ENCODE data around the gene NRG2.

NRG2 gene

GRCh38 chr5:140005145-140005591 is 37.9 kb downstream of the NRG2 start:
- DNase-seq = no peak

DNA sequence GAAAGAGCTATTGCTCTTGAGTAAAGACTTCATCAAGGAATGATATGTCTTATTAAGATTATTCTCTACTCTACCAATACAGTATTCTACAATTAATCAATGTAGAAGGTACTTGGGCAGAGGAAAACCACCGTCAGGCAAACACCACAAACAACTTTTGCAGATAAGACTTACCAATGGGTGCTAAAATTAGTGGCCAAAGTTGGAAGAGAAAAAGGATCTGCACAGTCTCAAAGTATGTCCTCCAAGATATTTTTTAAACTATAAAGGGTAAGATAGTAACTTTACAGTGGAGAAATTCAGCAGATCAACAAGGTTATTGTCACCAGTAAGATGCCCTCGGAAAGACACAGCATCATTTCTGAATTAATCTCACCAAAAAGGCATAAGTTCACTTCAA is 38.9 kb downstream of the NRG2 start:
- DNase-seq = no peak

GRCh38 chr5:140003519-140003918 is 39.6 kb downstream of the NRG2 start:
- DNase-seq = no peak

GRCh38 chr5:140000332-140000731 is 42.8 kb downstream of the NRG2 start:
- no peak for DNase-seq

- DNase-seq = no peak
Measured at GRCh38 chr5:139998837-139999236, 44.3 kb downstream of the NRG2 start.

DNA sequence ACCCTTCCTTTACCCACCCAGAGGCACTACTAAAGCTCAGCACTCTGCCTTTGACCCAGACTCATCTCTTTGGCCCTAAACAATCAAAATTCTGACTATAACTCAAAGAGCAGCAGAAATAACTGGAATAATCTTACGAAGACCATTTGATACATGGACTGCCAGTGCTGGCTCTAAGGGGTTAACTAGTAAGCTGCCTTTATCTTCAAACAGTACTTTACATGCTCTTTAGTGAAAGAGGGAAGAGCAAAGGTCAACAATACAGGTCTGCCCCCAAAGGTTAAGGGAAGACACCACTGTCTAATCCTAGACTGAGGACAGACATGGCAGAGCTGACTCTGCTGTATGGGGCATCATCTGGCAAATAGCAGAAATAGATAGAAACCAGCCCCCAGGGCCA is 45.8 kb downstream of the NRG2 start:
- DNase-seq = no peak

DNA sequence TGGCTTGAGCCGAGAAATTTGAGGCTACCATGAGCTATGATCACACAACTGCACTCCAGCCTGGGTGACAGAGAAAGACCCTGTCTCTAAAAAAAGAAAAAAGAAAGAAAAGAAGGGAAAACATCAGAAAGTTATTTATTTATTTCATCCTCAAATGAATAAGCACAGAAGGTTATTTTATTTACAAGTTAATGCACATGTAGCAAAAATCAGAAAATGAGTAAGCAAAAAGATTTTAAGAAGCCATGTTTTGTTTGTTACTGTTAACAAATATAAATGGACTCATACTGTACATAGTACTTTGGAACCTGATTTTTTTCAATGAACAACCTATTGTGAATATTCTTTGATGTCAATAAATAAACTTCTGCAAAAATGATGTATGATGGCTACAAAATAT is 47.2 kb downstream of the NRG2 start:
- DNase-seq = no peak

GRCh38 chr5:139994234-139994633 is 48.9 kb downstream of the NRG2 start:
- no peak for DNase-seq

GRCh38 chr5:139985733-139986132 is 57.4 kb downstream of the NRG2 start:
- no peak for DNase-seq

GRCh38 chr5:139985290-139985689 is 57.8 kb downstream of the NRG2 start:
- DNase-seq = no peak

DNA sequence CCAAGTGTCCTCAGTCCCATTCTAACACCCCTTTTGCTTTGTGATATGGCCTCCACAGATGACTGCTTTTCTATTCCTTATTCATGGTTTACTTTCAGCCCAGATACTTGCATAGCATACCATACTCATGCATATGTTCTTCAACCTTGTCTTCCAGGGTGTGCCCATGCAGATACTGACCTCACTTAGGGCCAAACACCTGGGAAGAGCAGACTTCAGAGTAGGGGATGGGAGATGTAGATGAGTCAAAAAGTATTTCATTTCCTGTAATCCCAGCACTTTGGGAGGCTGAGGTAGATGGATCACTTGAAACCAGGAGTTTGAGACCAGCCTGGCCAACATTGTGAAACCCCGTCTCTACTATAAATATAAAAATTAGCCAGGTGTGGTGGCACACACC is 58.3 kb downstream of the NRG2 start:
- DNase-seq = no peak

DNA sequence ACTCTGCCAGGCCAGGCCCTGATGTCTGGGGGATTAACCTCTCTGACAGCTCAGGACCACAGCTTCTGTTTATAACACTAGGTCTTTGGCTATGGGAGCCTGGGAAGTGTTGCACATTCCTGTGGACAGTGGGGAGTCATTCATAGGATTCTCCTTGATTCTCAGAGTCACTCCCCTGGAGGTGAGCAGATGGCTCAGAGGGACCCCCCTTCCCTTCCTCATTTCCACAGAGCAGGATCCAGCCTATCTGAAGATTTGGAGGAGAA is 60.2 kb downstream of the NRG2 start:
- DNase-seq = no peak

DNA sequence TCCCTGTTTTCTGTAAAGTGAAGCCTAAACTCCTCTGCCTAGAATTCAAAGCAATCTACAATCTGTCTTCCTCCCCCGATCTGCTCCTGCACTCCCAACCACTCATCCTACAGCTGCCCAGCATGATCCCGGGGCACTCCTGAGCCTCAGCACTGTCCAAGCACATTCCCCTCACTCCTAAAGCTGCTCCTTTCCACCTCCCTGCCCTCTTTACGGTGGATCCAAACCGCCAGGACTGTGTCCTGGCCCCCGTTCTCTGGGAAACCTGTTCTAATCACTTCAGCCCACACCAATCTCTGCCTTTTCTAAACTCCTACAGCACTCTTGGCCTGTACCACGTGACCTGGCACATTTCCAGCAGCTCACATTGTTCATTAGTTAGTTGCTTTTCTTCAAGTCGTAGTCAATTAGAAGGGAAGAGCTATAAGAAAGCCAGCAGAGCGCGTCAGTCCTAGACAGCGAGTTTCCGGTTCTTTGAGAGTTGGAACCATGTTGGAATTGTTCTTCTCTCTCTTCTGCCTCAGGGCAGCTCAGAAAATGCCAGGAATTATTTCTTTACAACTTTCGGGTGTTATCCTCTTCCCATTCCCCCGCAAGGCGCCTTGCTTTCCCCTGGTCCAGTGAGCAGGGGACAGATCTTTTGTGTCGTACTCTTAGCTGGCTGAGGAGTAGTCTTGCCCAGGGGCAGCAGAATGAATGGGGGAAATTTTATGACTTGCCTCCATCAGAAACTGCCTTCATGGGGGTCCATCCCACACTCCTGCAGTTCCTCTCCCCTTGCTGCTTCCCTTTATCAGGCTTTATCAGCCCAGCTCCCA is 60.7 kb downstream of the NRG2 start:
- no peak for DNase-seq

DNA sequence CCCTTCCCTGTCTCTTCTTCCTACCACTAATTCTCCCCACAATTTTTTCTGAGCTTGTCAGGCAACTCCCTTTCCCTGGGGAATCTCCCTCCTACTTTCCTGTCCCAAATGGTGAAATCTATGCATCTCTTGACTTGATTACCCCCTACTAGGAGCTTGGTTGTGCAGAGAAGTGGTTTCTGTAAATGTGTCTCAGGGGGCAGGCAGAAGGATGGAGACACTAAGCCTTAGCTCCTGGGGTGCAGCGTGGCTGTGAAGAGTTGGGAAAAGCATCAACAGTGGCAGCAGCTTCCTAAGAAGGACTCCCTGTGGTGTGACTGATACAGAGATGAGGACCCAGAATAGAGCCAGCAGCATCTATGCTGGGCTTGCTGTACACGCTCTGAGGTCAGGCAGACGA is 62.3 kb downstream of the NRG2 start:
- DNase-seq = no peak

GRCh38 chr5:139979943-139980342 is 63.2 kb downstream of the NRG2 start:
- DNase-seq = no peak

DNA sequence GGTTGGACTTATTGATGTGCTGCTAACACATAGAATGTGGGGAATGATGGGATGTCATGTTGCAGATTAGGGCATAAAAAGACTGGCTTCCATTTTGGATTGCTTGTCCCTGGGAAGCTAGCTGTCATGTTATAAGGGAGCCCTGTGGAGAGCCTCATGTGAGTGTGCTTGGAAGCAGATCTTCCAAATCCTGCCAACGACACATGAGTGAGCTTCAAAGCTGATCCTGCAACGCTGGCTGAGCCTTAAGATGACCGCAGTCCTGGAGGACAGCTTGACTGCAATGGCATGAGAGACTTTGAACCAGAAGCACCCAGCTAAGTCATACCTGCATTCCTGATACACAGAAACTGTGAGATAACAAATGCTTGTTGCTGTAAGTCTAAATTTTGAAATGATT is 63.6 kb downstream of the NRG2 start:
- DNase-seq = no peak

DNA sequence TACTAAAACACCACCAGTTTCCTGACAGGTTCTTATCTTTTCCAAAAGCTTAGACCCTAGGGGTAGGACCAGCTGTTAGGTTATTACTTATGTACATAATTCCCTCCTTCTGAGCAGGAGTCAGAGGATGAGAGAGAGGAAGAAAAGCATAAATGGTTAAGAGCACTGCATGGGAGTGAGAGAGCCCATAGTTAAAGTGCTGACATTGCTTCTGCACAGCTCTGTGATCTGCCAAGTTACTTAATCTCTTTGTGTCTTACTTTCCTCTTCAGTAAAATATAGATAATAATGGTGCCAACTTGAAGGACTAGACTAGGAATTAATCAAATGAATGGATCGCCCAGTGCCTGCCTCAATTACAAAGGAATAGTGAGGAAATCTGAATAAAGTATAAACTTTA is 66.4 kb downstream of the NRG2 start:
- DNase-seq = no peak

GRCh38 chr5:139975942-139976341 is 67.2 kb downstream of the NRG2 start:
- no peak for DNase-seq

DNA sequence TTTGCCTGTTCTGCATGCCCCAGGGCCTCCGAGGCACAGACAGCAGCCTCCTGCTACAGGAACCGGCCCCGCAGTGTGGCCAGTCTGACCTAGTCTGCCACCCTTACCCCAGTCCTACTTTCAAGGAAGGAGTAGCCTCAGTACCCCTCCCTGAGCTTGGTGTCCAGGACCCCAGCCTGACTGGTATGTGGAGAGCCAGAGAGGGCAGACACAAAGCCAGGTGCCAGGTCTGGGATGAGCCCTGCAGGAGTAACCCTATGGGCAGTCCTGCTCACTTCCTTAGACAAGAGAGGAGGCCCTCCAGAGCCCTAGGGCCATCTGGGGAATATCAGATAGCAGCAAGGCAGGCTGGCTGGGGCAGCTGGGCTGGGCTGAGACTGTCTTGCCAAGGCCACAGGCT is 67.8 kb downstream of the NRG2 start:
- DNase-seq = no peak

GRCh38 chr5:139974661-139975060 is 68.4 kb downstream of the NRG2 start:
- no peak for DNase-seq

GRCh38 chr5:139971202-139971725 is 71.8 kb downstream of the NRG2 start:
- DNase-seq = no peak

DNA sequence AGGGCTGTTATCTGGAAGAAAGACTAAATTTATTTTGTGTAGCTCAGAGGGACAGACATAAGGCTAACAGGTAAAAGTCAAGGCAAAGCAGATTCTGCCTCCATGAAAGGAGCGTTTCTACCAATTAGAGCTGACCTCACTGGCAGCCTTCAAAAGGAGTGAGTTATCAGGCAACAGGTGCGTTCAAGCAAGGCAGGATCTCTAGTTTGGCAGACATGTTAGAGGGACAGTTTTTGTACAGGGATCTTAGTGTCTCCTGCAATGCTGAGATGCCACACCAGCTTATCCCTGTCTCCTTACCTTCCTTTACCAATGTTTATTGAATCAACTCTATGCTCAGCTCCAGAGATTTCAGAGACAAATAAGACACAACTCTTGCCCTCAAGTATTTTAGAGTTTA is 73.8 kb downstream of the NRG2 start:
- DNase-seq = no peak

- DNase-seq = peak; percentile 91
Measured at GRCh38 chr5:139968547-139969261, 74.4 kb downstream of the NRG2 start.

GRCh38 chr5:139967353-139967752 is 75.7 kb downstream of the NRG2 start:
- DNase-seq = no peak

DNA sequence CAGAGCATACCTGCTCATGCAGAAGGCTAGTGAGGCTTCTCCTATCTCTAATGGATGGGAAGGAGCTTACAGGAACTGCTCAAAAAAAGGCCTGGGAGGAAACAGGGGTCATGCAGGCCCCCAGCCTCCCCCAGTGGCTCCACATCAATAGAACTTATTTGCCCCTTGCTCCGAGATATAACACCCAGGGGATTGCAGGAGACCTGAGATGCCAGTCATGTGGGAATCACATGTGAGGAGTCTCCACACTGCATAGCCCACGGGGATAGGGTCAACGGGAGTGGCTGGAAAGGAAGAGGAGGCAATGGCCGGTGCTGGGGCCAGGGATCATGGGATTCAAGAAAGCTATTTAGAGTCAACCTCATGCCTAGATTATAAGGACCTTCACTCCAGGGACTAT is 76.2 kb downstream of the NRG2 start:
- no peak for DNase-seq
